Pulmonary artery endothelial cell (primary cell): ENCODE measurements around the gene CCDC195. TPM values are rescaled to one million over a fixed set of nuclear protein-coding genes. Genes with fewer than 3 reads are reported as not detected.
"Not testable (repeated sequence)": the region's sequence is repeated elsewhere in the genome, so short reads cannot be mapped to it uniquely, and the experiment has no call there.

Experiments
- DNase-seq: peaks from one replicate; pipeline ENCODE4 v3.0.0-alpha.2; 2011; ENCODE audit warnings: low read depth, low spot score
- total RNA-seq: library from RNA; depleted of rRNA; stranded (reverse); fragments of >200 nt; gene quantifications from 2 replicates; pipeline ENCODE4 v1.2.3, GENCODE V29; 2014

CCDC195 gene
- total RNA-seq, 1 donor from 2014 or later, result not detected

DNA sequence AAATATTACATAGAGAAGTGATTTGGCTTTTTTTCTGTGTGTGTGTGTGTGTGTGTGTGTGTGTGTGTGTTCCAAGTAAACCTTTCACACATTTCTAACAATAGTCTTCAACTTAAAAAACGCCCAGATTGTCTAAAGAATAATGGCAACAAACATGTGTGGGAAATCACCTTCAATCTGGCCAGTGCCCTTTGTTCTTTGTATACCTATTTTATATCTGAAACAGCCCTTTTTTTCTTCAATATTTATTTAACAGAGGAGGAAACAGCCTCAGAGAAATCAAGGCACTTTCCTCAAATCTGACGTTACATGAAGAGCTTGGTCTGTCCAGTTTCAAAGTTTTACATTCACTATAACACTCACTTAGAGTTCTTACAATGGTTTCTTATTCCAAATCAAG, 25.3 kb downstream of the CCDC195 start:
- DNase-seq, result no peak

DNA sequence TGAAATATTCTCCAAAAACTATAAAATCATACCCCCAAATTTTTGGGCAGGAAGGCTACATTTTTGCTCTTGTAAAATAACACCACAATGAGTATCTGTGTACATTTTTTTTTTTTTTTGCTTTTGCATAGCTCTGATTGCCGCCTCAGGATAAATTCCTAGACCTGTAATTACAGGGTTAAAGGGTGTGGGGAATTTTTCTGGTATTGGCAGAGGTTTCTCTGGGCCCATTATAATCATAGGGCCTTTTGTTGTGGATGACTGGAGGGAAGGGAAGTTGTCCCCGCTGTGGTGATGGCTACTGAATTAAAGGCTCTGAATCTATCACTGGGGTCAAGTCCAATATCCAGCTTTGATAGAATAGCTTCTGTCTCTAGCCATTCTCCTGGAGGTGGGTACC, 26.6 kb downstream of the CCDC195 start:
- no peak for DNase-seq

- DNase-seq, result no peak
Observed at GRCh38 chr2:224688997-224689396, 27.2 kb downstream of the CCDC195 start.

DNA sequence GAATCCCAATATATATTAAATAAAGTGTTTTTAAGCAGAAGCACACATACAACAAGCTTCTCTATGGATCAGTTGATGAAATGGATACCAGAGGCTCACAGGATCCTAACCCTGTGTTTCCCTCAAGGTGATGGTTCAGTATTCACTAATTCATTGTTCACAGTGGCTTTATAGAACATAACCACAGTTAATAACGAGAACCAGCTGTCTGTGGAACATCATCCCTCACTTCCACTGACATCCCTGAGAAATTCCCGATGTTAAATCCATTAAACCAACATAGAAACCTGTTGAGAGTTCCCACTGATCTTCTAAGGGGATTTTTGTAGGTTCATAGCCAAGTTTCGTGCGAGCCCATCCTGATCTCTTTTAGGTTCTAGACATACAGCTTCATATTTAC, 29.0 kb downstream of the CCDC195 start:
- no peak for DNase-seq

- DNase-seq, result no peak
Observed at GRCh38 chr2:224685121-224685520, 31.0 kb downstream of the CCDC195 start.

DNA sequence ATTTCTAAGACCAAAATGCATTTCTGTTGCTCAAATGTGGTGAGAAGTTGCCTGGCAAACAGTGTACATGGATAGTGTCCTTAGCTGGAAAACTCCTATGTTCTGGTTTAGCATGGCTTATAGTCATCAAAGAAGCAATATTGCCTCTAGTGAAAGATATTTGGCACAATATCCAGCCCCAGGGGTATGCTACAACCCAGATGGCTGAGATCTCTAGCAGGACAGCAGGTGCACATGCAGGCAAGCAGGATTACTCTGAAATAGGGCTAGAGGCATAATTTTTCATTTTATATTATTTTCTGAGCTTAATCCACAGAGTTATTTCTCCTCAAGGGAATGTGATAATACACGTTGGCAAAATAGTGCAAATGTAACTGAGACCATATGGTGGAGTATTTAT, 34.0 kb downstream of the CCDC195 start:
- DNase-seq, result no peak

- no peak for DNase-seq
Observed at GRCh38 chr2:224671731-224672130, 44.4 kb downstream of the CCDC195 start.

DNA sequence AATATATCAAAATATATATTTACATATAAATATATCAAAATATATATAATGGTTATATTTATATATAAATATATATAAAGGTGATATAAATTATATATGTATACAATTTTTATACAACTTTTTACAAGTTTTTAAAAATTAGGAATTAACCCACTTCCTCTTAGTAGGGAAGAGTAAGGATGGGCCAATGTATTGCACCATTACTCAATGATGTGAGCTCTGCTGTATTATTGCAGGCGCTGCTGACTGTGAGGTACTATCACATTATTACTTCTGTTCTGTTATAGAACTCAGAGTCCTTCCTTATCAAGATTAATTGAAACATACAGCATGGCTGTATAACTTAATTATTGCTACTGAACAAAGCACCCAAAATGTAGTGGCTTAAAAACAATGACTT, 46.0 kb downstream of the CCDC195 start:
- DNase-seq, result no peak

DNA sequence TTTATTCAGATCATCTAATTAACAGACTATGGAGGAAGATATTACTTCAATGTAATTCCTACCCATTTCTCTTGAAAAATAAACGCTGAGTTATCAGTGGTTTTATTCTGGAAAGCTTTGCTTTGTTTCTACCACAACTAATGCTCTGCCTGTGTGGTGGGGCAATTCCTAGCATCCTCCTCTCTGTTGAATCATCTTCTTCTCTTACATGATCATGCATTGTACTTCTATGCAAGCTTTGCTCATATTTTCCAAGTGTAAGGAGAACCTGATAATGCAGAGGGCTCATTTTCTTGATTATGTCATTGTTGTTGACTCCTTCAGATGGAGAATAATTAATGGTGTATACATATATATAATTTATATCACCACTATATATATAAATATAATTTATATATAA, 46.7 kb downstream of the CCDC195 start:
- DNase-seq, result no peak

- DNase-seq, result no peak
Observed at GRCh38 chr2:224668123-224668909, 47.8 kb downstream of the CCDC195 start.

- no peak for DNase-seq
Observed at GRCh38 chr2:224666951-224667553, 49.1 kb downstream of the CCDC195 start.

- not testable (repeated sequence) for DNase-seq
Observed at GRCh38 chr2:224663322-224663721, 52.8 kb downstream of the CCDC195 start.

DNA sequence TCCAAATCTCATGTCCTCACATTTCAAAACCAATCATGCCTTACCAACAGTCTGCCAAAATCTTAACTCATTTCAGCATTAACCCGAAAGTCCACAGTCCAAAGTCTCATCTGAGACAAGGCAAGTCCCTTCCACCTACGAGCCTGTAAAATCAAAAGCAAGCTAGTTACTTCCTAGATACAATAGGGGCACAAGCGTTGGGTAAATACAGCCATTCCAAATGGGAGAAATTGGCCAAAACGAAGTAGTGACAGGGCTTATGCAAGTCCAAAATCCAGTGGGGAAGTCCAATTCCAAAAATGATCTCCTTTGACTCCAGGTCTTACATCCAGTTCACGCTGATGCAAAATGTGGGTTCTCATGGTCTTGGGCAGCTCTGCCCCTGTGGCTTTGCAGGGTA, 54.5 kb downstream of the CCDC195 start:
- DNase-seq, result not testable (repeated sequence)

- no peak for DNase-seq
Observed at GRCh38 chr2:224659714-224660113, 56.5 kb downstream of the CCDC195 start.

DNA sequence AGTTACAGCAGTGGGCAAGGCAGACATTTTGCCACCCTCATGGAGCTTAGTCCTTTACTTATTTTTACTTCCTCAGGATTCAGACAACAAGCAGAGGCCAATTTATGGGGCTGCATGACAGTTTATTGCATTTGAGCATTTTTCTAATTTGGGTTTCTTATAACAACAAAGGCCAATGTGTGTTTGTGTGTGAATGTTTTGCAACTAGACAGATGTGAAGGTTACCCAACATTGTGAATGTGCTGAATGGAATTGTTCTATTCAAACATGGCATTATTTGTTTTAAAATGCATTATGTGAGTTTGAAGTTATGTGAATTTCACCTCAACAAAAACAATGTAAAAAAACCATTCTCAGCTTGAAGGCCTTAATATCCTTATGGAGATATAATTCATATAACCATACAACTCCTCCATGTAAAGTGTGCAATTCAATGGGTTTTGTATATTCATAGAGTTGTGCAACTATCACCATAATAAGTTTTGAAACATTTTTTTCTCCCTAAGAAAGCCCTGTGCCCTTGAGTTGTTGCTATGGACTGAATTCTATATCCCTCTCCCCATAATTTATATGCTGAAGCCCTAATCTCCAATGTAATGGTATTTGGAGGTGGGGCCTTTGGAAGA, 57.3 kb downstream of the CCDC195 start:
- no peak for DNase-seq

- no peak for DNase-seq
Observed at GRCh38 chr2:224657349-224657748, 58.8 kb downstream of the CCDC195 start.

- no peak for DNase-seq
Observed at GRCh38 chr2:224655006-224655537, 61.1 kb downstream of the CCDC195 start.

Other genes with a start within 250 kb of the CCDC195 start
- gene CUL3, start 131.0 kb downstream of the CCDC195 start, total RNA-seq, result 62.7 and 62.8 TPM in 2 replicates